ENCODE data around the gene AKAP13.

The AKAP13 gene

DNA sequence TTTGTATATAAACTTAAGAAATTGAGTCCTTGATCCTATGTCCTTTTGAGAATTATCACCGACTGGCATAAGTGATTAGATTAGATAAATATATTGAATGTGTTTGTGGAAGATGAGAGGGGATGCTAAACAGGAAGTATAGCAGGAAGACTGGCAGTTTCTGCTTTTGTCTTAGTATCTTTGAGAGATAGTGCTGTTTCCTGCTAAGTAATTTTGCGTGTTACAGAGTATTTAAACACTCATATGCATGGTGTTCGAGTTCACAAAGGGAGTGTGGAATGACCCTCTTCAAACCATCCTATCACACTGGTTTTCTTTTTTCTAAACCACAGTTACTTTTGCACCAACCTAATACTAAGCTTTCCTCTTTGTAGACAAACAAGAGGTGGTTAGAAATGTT is 308.3 kb downstream of the AKAP13 start:
- no peak for DNase-seq

DNA sequence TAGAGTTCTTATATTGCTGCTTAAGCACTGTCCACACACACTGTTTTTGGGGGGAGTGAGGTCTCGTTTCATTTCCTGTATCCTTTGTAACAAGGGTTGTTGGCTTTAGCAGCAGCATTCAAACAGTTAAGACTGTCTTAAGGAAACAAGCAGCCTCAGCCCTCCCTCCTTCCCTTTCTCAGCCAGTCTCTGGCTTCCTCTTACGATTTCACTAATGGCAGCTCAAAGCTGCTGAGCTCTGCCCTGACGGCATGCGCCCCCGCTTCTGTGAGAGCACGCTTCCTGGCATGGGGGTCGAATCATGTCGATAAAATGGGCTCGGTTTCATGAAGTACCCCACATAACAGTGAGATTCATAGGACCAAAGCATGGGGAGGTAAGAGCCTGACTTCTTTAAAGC is 309.3 kb downstream of the AKAP13 start:
- DNase-seq, result no peak

DNA sequence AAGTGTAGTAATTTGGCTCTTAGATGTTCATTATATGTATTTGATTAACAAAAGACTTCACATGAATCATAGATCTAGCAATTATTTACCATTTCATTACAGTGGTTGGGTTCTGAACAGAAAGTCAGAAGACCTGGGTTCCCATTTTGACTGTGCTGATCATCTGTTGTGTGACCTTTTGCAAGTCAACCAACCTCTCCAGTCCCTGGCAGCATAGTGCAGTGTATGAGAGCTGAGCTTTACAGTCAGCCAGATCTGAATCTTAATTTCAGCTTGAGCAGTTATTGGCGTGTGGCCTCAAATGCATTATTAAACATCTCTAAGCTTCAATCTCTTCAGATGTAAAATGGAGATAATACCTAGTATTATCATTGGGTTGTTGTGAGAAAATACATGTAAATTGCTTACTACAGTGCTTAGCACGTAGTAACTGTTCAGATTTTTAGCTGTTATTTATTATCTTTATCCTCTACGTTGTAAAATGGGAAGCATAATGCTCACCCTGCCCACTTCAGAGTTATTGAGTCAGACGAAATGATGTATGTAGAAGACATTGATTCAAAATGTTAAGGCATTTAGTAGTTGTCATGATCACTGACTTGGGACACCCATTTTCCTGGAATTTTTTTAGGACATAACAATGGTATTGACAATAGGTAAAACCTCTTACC is 310.3 kb downstream of the AKAP13 start:
- no peak for DNase-seq

DNA sequence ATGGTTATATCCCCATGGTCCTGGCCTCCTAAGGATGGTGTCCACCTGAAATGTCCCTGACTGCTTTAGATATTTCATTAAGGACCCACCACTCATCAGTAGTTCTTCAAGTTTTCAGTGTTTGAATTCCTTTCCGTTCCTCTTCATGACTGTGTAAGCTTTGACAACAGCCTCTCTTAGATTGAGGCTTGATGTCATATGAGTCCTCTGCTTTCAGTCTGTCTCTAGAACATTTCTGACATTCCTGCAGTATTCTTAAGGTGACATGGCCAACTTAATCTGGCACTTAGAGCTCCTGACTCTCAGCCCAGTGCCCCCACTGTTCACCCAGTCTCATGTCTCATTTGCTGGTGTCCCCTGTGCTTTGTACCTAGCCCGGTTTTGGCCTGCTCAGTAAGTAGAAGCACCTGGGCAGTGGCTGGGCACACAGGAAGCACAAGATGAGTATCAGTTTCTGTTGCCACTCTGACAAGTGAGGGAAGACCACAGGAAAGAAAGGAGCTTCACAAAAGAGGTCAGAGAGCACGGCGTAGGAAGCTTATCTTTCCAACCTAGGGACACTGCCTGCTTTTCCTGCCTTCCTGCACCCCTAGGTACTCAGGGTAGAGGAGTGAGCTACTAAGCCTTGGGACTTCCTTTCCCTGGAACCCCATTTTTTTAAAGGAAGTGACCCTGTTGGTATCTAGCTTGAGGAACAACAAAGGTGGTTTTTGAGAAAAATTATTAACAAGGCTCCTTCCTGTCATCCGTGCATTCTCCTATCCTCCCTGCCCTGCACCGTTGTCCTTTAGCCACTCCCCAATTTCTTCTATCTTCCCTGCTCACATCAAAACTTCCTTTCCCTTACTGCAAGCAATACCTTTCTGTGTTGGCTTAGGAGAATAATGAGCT is 311.2 kb downstream of the AKAP13 start:
- no peak for DNase-seq

DNA sequence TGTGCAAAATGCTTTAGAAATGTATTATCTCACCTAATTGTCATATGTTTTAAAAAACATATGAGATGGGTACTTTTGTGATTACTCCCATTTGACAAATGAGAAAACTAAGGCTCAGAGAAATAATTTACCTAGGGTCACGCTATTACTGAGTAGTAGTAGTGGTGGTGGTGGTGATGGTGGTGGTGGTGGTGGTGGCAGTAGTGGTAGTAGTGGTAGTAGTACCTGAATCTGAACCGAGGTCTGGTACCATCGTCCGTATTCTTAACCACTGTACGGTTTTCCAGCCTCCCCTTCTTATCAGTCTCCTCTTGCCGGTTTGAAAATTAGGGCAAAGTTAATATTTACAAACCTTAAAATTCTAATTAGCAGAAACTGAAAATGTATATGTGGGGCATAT is 311.9 kb downstream of the AKAP13 start:
- DNase-seq, result no peak

DNA sequence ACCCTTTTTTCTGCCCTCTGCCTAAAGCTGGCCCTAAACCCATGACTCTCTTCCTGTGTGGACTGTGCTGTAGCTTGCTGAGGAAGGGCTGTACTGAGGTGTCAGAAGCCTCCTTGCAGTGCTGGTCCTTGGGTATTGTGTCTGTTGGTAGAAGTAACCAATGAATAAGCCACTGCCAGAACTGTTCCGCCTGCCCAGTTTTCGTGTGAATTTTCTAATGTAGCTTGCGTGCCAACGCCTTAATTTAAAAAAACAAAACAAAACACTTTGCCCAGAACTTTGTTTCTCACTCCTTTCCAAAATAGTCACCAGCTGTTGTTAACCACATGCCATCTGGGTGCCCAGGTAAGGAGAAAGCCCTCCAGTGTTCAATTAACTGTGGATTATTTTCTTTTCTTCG is 312.5 kb downstream of the AKAP13 start:
- DNase-seq, result no peak

DNA sequence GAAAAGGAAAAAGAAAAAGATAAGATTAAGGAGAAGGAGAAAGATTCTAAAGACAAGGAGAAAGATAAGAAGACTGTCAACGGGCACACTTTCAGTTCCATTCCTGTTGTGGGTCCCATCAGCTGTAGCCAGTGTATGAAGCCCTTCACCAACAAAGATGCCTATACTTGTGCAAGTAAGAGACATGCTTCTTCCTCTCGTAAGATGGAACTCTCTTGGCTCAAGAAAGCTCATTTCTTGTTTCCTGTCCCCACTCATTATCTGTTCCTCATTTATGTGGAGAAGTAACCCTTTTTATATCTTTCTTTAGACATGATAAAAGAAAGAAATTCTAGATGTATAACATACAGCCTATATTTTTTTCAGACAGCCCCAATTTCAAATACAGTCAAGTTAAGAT is 312.9 kb downstream of the AKAP13 start:
- DNase-seq, result no peak

DNA sequence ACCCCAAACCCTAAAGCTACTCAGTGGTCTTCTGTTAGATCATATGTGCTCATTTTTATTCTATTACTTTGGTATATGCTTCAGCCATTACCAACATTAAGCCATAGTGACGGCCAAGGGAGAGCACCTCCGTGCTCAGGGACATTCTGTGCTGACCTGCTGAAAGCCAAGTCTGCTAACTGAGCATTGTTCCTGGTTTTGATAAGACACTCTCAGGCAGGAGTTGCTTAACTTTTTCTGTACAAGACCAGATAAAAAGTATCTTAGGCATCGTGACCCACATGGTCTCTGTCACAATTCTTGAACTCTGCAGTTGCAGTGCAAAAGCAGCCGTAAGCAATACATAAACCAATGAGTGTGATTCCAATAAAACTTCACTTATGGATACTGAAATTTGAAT is 313.7 kb downstream of the AKAP13 start:
- no peak for DNase-seq

DNA sequence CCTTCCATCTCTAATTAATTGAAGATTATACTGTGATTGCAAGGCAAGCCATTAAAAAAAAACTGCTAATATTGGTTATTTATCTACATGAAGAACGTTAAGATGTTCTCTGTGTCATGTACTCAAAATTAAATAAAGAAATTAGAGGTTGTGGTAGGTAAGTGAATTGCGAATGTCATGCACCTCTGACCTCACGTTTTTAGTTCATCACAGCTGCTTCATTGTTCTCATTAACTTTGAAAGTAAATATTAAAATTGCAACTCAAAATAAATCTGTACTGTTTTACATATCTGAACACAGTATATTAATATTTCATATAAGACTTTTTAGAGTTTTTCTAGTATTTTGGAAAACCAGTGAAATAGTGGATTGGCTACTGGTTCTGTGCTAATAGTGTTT is 320.4 kb downstream of the AKAP13 start:
- DNase-seq, result no peak

DNA sequence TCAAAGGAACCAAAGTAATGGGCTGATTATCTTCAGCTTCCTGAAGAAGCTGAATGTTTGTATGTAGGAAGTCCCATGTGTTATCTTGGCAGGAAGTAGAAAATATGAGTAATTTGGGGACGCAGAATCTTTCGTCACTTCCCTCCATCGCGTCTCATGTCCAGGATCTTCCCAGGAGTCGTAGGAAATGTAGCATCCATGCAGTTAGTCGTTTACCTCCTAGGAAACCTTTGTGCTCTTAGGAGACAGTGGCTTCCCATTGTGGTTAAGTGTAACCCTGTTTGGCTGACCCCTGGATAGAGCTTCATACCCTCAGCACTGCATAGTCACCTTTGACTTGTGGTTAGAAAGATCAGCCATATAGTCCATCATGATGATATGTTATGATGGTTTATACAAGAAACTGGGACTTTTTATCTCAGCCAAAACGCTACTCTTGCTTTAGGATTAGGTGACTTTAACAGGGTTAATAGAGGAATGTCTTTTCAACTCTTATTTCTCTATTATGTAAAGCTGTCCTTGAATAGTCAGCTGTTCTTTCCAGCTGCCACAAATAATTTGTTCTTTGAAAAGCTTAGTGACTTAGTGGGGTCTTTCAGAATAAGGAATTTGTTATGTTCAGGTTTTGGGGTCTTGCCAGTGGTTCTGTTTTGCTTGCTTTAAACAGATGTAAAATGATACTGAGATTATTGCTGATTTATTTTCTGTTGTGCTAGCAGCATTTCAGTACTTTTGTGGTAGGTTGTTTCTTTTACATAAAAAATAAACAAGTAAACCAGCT is 322.1 kb downstream of the AKAP13 start:
- no peak for DNase-seq

DNA sequence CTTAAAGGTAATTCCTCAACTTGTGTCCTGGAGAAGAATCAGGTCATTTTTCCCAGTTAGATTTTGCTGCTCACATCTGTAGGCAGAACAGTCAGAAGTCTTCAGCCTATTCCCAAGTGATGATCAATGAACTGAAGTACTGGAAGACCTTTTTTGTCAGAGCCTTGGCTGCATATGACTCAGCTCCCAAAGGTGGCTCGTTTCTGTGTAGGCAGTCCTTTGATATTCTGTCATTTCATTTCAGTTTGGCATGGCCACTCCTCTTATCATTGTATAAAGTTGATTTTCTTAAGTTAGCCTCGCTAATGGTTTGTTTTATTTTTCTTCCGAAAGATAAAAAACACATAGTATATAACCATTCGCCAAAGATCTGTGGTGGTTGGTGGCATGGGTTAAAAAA is 323.7 kb downstream of the AKAP13 start:
- DNase-seq, result no peak

DNA sequence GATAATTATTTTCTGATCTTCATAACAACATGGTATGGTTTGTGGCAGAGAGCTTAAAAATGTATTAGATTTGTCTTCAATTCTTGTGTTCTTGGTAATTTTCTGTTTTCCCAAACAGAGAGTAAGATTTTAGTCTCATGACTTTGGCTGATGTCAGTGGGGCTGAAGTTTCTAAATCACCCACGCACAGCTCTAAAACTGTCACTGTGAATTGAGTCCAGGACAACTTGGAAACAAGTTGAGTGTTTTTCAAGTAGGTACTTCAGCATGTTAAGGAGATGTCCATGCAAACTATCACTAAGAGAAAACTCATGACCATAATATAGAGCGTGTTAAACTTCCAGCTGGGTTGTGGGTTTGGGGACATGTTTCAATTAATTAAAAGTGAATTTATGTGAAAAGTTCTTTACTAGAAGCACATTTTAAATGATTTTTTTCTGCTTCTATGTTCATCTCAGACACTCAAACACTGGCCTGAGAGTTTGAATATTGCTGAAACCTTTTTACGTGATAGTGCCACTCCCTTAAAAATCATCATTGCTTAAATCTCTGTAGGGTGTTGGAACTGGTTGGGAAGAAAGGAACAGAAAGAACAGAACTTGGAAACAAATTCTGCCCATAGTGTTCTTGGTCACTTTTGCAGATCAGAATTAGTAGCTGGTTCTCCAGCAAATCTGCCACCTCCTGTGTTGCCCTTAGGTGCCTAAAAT is 324.5 kb downstream of the AKAP13 start:
- no peak for DNase-seq

DNA sequence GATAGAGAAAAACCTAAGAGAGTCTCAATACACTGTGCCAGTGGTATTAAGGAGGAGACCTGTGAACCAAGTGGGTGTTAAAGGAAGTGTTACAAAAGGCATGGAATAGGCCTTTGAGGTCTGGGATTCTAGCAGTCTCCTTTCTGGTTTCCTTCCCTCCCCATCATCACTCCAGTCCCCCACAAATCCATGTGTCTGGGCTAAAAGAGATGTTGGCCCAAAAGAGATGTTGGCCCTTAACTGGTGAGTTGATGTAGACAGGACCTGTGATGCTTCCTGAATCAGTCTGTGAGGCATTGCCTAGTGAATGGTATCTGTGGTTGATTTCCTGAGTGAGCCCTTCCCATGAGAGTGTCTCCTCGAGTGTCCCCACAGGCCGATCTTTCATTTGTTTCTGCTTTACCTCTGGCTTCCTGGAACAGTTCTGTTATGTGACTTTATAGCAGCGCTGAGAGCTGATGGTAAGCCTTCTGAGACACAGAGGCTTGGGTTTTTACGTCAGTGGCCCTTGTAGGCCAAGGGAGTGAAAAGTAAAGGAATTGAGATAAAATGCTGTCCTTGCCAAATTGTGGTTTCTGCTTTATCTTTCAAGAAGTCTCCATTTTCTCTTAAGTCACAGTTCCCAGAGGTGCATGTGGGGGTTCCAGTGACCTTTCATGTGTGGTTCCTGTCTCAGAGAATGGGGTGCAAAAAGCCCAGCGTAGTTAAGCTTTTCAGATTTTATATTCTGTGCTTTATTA is 326.5 kb downstream of the AKAP13 start:
- DNase-seq, result no peak

DNA sequence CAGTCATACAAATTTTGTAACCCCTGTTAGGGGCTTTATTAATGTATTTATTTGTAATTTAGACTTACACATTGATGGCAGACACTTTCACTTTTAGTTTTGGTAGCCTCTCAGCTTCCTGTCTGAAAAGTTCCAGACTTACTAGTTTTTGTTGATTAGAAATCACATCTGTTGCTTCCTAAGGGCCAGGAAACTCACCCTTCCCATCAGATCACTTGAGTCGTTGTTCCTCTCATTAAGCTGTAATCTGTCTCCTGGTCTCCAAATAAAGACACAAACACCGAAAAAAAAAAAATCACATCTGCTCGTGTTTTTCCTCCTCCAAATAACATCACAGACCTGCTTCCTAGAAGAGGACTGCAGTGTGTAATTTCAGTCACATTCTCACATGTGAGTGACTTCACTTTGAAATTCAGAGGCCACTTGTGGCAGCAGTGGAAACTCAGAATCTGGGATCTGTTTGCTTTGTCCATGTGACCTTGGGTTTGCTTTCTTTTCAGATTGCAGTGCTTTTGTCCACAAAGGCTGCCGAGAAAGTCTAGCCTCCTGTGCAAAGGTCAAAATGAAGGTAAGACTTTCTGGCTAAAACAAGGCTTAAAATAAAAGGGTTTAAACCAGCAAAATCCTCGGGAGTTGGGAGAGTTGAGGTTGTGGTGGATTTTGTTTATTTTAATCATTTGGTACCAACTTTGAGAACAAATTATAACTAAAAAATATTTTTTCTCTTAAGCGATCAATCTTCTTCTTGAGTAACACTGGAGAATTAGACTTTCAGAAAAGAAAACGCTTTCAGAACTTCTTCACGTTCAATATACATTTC is 327.3 kb downstream of the AKAP13 start:
- no peak for DNase-seq

DNA sequence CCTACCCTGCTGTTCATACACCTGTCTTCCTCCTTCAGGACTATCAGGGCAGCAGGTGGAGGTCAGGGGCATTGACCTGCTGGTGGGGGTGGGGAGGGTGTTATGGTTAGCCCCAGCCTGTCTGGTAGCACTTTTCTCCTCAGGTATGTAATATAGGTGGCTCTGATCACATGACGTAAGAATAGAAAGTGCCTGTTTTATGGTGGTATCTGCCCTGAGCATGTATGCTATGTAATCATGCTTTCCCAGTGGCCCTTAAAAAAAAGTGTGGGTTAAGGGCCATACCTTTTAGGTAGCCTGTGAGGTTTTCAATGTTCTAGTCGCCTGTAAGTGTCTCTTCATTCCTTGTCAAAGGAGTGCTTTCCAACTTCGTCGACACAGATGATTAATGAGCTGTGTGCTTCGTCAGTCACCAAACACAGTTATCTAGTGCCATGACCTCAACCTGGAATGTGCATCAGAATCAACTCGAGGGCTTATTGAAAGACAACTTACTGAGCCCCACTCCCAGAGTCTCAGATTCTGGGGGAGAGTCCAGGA is 328.1 kb downstream of the AKAP13 start:
- DNase-seq, result no peak

DNA sequence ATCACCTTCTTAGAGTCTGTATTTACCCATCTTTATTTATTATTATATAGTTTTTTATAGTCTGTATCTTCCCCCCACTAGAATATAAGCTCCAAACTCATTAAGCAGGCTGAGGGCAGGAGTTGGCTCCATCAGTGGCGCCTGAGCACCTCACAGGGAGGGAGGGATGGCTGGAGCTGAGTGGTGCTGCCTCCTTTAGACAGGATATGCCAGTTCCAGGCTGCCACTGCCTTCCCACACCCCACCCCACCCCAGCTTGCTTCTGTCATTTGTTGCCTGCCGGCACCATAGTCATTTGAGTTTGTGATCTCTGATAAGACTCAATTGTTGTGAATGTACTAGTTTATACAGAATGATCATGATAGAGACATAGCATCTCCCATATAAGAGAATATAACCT is 328.8 kb downstream of the AKAP13 start:
- DNase-seq, result no peak

DNA sequence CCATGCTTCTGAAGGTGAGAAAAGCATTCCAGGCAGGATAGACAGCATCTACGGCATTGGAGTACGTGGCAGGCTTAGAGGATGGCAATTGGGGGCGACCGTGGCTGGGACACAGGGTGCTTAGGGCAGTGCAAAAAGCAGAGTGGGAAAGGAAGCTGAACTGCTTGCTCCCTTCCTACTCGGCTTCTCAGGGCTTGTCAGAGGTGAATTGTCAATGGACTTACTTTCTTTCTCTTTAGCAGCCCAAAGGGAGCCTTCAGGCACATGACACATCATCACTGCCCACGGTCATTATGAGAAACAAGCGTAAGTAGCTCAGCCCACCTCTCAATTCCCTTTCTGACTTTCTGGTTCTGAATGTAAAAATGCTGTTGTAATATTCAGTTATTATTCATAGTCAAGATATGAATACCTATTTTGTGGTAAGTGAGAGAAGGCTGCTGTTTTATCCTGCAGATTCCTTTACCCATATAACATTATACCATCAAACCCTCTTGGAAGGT is 330.0 kb downstream of the AKAP13 start:
- DNase-seq, result no peak

DNA sequence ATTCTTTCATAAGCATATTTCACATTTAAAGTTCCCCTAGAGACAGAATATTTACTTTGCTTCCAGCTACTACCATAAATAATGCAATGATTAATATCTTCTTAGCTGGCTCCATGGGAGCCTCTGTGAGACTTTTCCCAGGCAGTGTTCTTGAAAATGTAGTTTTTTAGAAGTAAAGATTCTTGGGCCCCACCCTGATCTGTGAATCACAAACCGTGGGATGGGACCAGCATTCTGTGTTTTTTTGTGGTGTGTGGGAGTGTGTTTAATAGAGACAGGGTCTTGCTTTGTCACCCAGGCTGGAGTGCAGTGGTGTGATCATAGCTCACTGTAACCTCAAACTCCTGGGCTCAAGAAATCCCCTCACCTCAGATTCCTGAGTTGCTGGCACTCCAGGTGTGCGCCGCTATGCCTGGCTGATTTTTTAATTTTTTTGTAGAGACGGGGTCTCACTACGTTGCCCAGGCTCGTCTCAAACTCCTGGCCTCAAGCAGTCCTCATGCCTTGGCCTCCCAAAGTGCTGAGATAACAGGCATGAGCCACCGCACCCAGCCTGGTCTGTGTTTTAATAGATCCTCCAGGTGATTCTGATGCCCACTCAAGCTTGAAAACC is 331.3 kb downstream of the AKAP13 start:
- DNase-seq, result no peak

DNA sequence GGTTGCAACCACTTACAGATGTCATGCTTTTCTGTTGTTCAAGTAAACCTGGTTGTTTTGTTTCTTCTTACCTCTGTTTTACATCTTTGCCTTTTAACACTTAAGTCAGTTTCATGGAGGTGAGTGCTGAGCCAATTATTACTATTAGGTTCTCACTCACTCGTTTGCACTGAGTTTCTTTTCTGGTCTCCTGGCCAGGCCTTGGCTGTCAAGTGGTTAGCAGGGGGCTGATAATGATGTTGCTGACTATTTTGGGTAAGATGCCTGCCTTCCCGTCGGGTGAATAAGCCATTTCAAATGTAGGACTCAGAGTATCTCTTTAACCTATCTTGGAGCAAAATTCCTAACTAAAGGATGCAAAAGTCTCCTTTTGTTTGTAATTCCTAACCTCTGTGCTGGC is 335.9 kb downstream of the AKAP13 start:
- DNase-seq, result no peak

DNA sequence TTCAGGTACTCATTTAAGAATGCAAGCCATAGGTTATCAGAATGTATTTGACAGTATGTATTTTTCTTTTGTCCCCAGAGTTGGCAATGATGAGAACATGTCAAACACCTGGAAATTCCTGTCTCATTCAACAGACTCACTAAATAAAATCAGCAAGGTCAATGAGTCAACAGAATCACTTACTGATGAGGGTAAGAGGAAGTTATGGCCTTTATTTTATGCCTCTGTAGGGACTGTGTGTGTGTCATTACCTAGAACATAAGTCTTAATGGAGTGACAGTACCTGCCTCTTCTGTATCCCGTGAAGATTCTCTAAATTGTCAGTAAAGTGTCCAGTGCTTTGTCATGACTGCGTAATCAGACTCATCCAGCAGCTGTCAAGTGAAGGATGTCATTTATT is 336.8 kb downstream of the AKAP13 start:
- DNase-seq, result no peak

Measured in SHP77 treated with DMSO at 0.1 percent for 48 hours (cell line).